Measurements from ENCODE around the gene STMN1. TPM values are rescaled to one million over a fixed set of nuclear protein-coding genes. Genes with fewer than 3 reads are reported as not detected.

STMN1 gene
- total RNA-seq, 1 experiment from 2014 or later = 368 TPM

GRCh38 chr1:25916460-25916859 lies 10.2 kb upstream of the STMN1 start:
- intact Hi-C loops (cut with micrococcal nuclease) = no loop called here
- Histone ChIP-seq H3K9me2 (ENCODE audit: insufficient read depth) (no peaks in the 10 kb centered on the region), H3K27ac (ENCODE audit: low read depth, low read length) (no peak overlapping the region), H3K9ac (ENCODE audit: low read length) (no peak overlapping the region), H2AFZ (ENCODE audit: low read depth, low read length, poor library complexity, severe bottlenecking) (no peak overlapping the region), H3K27me3 (ENCODE audit: insufficient read depth, low read length) (no peaks in the 10 kb centered on the region), H4K20me1 (ENCODE audit: insufficient read depth) (no peaks in the 10 kb centered on the region), H3K4me2 (ENCODE audit: low read length) (no peak overlapping the region), H3K36me3 (ENCODE audit: control insufficient read depth in 1 of 2, insufficient read depth in 2 of 2, low read length in 2 of 2) (no peaks in the 10 kb centered on the region), H3K4me3 (replicated peaks in 1 of 2; ENCODE audit: low read depth in 1 of 2, low read length in 2 of 2) (no peak overlapping the region), H3K79me2 (ENCODE audit: insufficient read depth, low read length) (no peaks in the 10 kb centered on the region), H3K9me3 (ENCODE audit: control insufficient read depth in 1 of 2, insufficient read depth in 1 of 2, low read depth in 1 of 2, low read length in 2 of 2) (no peaks in the 10 kb centered on the region), H3K4me1 (ENCODE audit: control insufficient read depth in 1 of 2, insufficient read depth in 2 of 2, low read length in 2 of 2) (peaks cover 0 to 8% of the 10 kb centered on the region in 2 experiments; a peak in 1 of 4 replicates)
- ChIA-PET CTCF (no interaction called here), POLR2A (no interaction called here), RAD21 (ENCODE audit: low non-redundant PET in 1 of 2, low total read pairs in 2 of 2, uncharacterized antibody in 2 of 2, unreplicated experiment in 2 of 2) (no interaction called here)
- TF ChIP-seq CTCF (IDR thresholded peaks at IDR 0.05 in 2 of 3, conservative IDR thresholded peaks at IDR 0.05 in 1 of 3; ENCODE audit: borderline replicate concordance in 1 of 3, insufficient read depth in 1 of 3, low read depth in 2 of 3, low read length in 2 of 3) = no peak
- no peak for TF ChIP-seq TCF7L2 (IDR thresholded peaks at IDR 0.05; ENCODE audit: borderline replicate concordance, extremely low read depth, insufficient read depth, insufficient read length)
- no peak for TF ChIP-seq MAX (IDR thresholded peaks at IDR 0.05)
- TF ChIP-seq POLR2AphosphoS5 (IDR thresholded peaks at IDR 0.05; ENCODE audit: low read depth, low read length) = no peak
- no peak for TF ChIP-seq ZFX (IDR thresholded peaks at IDR 0.05)
- no peak for TF ChIP-seq POLR2A (IDR thresholded peaks at IDR 0.05; ENCODE audit: borderline replicate concordance, extremely low read depth, insufficient read depth, insufficient read length)
- TF ChIP-seq EZH2phosphoT487 (IDR thresholded peaks at IDR 0.05; ENCODE audit: borderline replicate concordance) = no peak
- TF ChIP-seq CBX3 (IDR thresholded peaks at IDR 0.05; ENCODE audit: low read depth) = no peak
- no peak for TF ChIP-seq ATF3 (IDR thresholded peaks at IDR 0.05)
- TF ChIP-seq SRF (IDR thresholded peaks at IDR 0.05; ENCODE audit: low read depth) = no peak
- TF ChIP-seq RAD21 (IDR thresholded peaks at IDR 0.05; ENCODE audit: low read depth) = no peak
- no peak for DNase-seq (ENCODE audit: low read depth, low spot score)
- no TSS peak for BruUV-seq (replicated peaks)
- no peak for ATAC-seq
